H9 (cell line): ENCODE results near the gene RNF157. TPM values are rescaled to one million over a fixed set of nuclear protein-coding genes. Genes with fewer than 3 reads are reported as not detected.
A peak's percentile ranks its signal among the peaks of the same experiment; 100 is the strongest.

Experiments used
- DNase-seq: peaks from one replicate; pipeline ENCODE4 v3.0.0-alpha.2; 2017
- H2AFZ ChIP-seq: one replicate; pipeline ENCODE4 v1.6.1; 2013; ENCODE audit warnings: mild to moderate bottlenecking, low read length, control low read depth, moderate library complexity
- H2AK5ac ChIP-seq: 2 replicates; pipeline ENCODE4 v1.6.1; 2013; ENCODE audit warnings: low read length, control low read depth, mixed read lengths; ENCODE audit not compliant: insufficient read length
- H2BK120ac ChIP-seq: one replicate; pipeline ENCODE4 v1.6.1; 2013; ENCODE audit warnings: low read depth, mild to moderate bottlenecking, low read length, control low read depth, inconsistent platforms; ENCODE audit not compliant: poor library complexity, severe bottlenecking
- H2BK12ac ChIP-seq: 2 replicates; pipeline ENCODE4 v1.6.1; 2013; ENCODE audit warnings: low read length, control low read depth, mixed read lengths, low read depth; ENCODE audit not compliant: insufficient read length
- H2BK15ac ChIP-seq: 2 replicates; pipeline ENCODE4 v1.6.1; 2013; ENCODE audit warnings: low read depth, low read length, control low read depth
- H2BK20ac ChIP-seq: one replicate; pipeline ENCODE4 v1.6.1; 2013; ENCODE audit warnings: low read depth, mild to moderate bottlenecking, low read length, control low read depth, inconsistent platforms; ENCODE audit not compliant: poor library complexity, severe bottlenecking
- H2BK5ac ChIP-seq: 2 replicates; pipeline ENCODE4 v1.6.1; 2013; ENCODE audit warnings: low read length, control low read depth, mixed read lengths; ENCODE audit not compliant: insufficient read length
- H3K14ac ChIP-seq: 2 replicates; pipeline ENCODE4 v1.6.1; 2013; ENCODE audit warnings: low read length, control low read depth; ENCODE audit not compliant: insufficient read depth
- H3K18ac ChIP-seq: 2 replicates; pipeline ENCODE4 v1.6.1; 2013; ENCODE audit warnings: low read depth, mild to moderate bottlenecking, mixed read lengths, low read length, control low read depth; ENCODE audit not compliant: insufficient read length
- H3K23ac ChIP-seq: 2 replicates; pipeline ENCODE4 v1.6.1; 2013; ENCODE audit warnings: low read length, control low read depth, mixed read lengths, low read depth; ENCODE audit not compliant: insufficient read length
- H3K23me2 ChIP-seq: 2 replicates; pipeline ENCODE4 v1.6.1; 2013; ENCODE audit warnings: low read depth, mild to moderate bottlenecking, mixed read lengths, low read length, control low read depth; ENCODE audit not compliant: insufficient read length, poor library complexity, severe bottlenecking
- H3K27ac ChIP-seq: 2 replicates; pipeline ENCODE4 v1.5.1; 2013; ENCODE audit warnings: low read length, control low read depth, mixed read lengths, low read depth; ENCODE audit not compliant: insufficient read length
- H3K27me3 ChIP-seq: 2 replicates; pipeline ENCODE4 v1.6.1; 2013; ENCODE audit warnings: low read length, control low read depth, inconsistent platforms; ENCODE audit not compliant: insufficient read depth
- H3K4ac ChIP-seq: 2 replicates; pipeline ENCODE4 v1.6.1; 2013; ENCODE audit warnings: low read depth, mild to moderate bottlenecking, control low read depth, inconsistent platforms, low read length, moderate library complexity
- H3K4me1 ChIP-seq: 2 replicates; pipeline ENCODE4 v1.6.1; 2013; ENCODE audit warnings: low read length, control low read depth, inconsistent platforms; ENCODE audit not compliant: insufficient read depth
- H3K4me2 ChIP-seq: 2 replicates; pipeline ENCODE4 v1.6.1; 2013; ENCODE audit warnings: low read length, control low read depth, mixed read lengths; ENCODE audit not compliant: insufficient read length, insufficient read depth
- H3K56ac ChIP-seq: 2 replicates; pipeline ENCODE4 v1.6.1; 2013; ENCODE audit warnings: low read depth, mild to moderate bottlenecking, mixed read lengths, low read length, control low read depth; ENCODE audit not compliant: insufficient read length
- H3K79me1 ChIP-seq: 2 replicates; pipeline ENCODE4 v1.6.1; 2013; ENCODE audit warnings: low read depth, mild to moderate bottlenecking, moderate library complexity, low read length, control low read depth, inconsistent platforms; ENCODE audit not compliant: insufficient read depth, poor library complexity, severe bottlenecking
- H3K79me2 ChIP-seq: 2 replicates; pipeline ENCODE4 v1.6.1; 2013; ENCODE audit warnings: low read length, control low read depth, inconsistent platforms; ENCODE audit not compliant: insufficient read depth
- H3K9ac ChIP-seq: 2 replicates; pipeline ENCODE4 v1.6.1; 2013; ENCODE audit warnings: low read length, control low read depth, mixed read lengths; ENCODE audit not compliant: insufficient read length; ENCODE audit errors: extremely low read depth
- H3K9me3 ChIP-seq: one replicate; pipeline ENCODE4 v1.6.1; 2013; ENCODE audit warnings: low read depth, low read length, inconsistent platforms; ENCODE audit not compliant: control insufficient read depth
- H3T11ph ChIP-seq: one replicate; pipeline ENCODE4 v1.6.1; 2013; ENCODE audit warnings: mild to moderate bottlenecking, low read length, control low read depth, inconsistent platforms
- H4K20me1 ChIP-seq: one replicate; pipeline ENCODE4 v1.6.1; 2013; ENCODE audit not compliant: control insufficient read depth, insufficient read length, insufficient read depth
- H4K5ac ChIP-seq: 2 replicates; pipeline ENCODE4 v1.6.1; 2013; ENCODE audit warnings: low read depth, mild to moderate bottlenecking, mixed read lengths, low read length, control low read depth; ENCODE audit not compliant: insufficient read length
- H4K8ac ChIP-seq: replicated peaks from 2 replicates; pipeline ENCODE4 v1.6.1; 2013; ENCODE audit warnings: low read length, control low read depth, mixed read lengths, low read depth; ENCODE audit not compliant: insufficient read length
- H4K91ac ChIP-seq: 2 replicates; pipeline ENCODE4 v1.6.1; 2013; ENCODE audit warnings: low read depth, mild to moderate bottlenecking, moderate library complexity, mixed read lengths, low read length, control low read depth; ENCODE audit not compliant: insufficient read length
- H3K27ac Mint-ChIP-seq, 3 experiments: 2 replicates in 2 of 3; 3 replicates in 1 of 3; pipeline ENCODE4 v1.8.0; 2020 to 2021; ENCODE audit warnings: mixed read lengths in 3 of 3, mild to moderate bottlenecking in 1 of 3, moderate library complexity in 1 of 3
- H3K27me3 Mint-ChIP-seq: 2 replicates; pipeline ENCODE4 v1.8.0; 2021; ENCODE audit warnings: low read depth, mild to moderate bottlenecking, moderate library complexity, mixed read lengths
- H3K36me3 Mint-ChIP-seq, 3 experiments: 2 replicates in 2 of 3; 3 replicates in 1 of 3; pipeline ENCODE4 v1.8.0; 2020 to 2021; ENCODE audit warnings: low read depth in 3 of 3, mixed read lengths in 3 of 3; ENCODE audit not compliant: insufficient read depth in 1 of 3
- H3K4me1 Mint-ChIP-seq, 2 experiments: 2 replicates each; pipeline ENCODE4 v1.8.0; 2020; ENCODE audit warnings: mixed read lengths in 2 of 2
- H3K4me3 Mint-ChIP-seq, 2 experiments: 2 replicates in 1 of 2; 3 replicates in 1 of 2; pipeline ENCODE4 v1.8.0; 2020 to 2021; ENCODE audit warnings: mild to moderate bottlenecking in 2 of 2, mixed read lengths in 2 of 2, moderate library complexity in 1 of 2
- H3K9me3 Mint-ChIP-seq, 2 experiments: 2 replicates in 1 of 2; 3 replicates in 1 of 2; pipeline ENCODE4 v1.8.0; 2020; ENCODE audit warnings: mild to moderate bottlenecking in 2 of 2, mixed read lengths in 2 of 2, moderate library complexity in 1 of 2
- WGBS: extraction: QIAGEN DNeasy Blood & Tissue Kit; methylation state at CpG from one replicate; pipeline ENCODE4 v1.1.7; 2013; ENCODE audit warnings: missing lambda C conversion rate, low lambda C conversion rate, mixed read lengths; ENCODE audit not compliant: insufficient read length; ENCODE audit errors: extremely low coverage; 5-methylcytosine and 5-hydroxymethylcytosine counted together
- total RNA-seq: library from RNA; stranded (reverse); gene quantifications from 2 replicates; pipeline ENCODE4 v1.2.1, GENCODE V29; 2021
- TF ChIP-seq, protein P1 (sequence below): fragments of 200-600 bp; sonication (generic); conservative IDR thresholded peaks from 3 replicates; pipeline ENCODE4 v1.8.0; 2021; ENCODE audit warnings: antibody characterized with exemption, mild to moderate bottlenecking

Gene RNF157
- total RNA-seq, 1 experiment from 2014 or later, result 9.9 TPM

DNA sequence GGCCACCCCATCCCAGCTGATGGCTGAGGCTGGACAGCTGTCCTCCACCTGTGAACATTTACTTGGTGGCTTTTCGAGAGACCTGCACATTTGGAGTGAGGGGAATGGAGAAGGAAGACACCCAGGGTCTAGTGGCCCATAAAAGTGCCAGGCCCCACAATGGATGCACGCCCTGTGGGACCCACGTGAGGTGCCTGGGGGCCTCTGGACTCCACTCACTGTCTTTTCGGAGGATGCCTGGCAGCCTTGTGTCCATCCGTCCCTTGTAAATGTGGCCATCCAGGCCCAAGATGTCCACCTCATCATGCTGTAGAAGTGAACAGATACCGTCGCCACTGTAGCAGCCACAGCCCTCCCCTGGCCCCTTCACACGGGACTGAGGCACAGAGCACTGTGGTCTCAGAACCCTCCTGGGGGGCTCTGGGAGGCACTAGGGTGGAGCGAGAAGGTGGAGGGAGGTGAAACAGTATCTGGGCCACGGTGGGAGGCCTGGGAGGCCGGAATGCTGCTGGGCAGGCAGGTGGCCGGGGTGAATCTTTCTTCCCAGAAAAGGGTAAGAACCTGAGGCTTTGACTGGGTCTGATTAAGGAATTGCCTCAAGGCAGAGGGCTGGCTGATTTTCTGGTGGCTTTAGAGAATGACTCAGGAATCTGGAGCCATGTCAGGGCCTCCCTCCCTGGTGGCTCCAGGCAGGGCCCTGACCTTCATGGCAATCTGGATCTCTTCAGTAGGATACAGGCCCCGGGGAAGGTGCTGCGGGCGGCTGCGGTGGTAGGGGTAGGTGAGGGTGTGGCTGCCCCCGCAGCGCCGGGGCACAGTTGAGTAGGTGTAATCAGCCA lies 36.4 kb upstream of the RNF157 start:
- peak overlapping the region; percentile 81 to 94 (median 92); a peak in 4 of 7 replicates for H3K27ac Mint-ChIP-seq
- H3K4me1 Mint-ChIP-seq, result peaks cover 6 to 21% of the 10 kb centered on the region in 2 experiments
- DNase-seq, result no peak

More for the DNA sequence above, 36.4 kb upstream of the RNF157 start:
- Histone ChIP-seq H4K91ac (no peak overlapping the region), H3K27me3 (no peaks in the 10 kb centered on the region), H2BK5ac (no peak overlapping the region), H4K8ac (no peak overlapping the region), H3K79me1 (no peaks in the 10 kb centered on the region), H3K23ac (no peak overlapping the region), H3K23me2 (no peaks in the 10 kb centered on the region), H3K27ac (no peak overlapping the region), H3K4me2 (no peak overlapping the region), H2BK15ac (no peak overlapping the region), H3K79me2 (no peaks in the 10 kb centered on the region), H3T11ph (no peak overlapping the region), H4K5ac (no peak overlapping the region), H3K9me3 (no peaks in the 10 kb centered on the region), H2BK12ac (no peak overlapping the region), H2AFZ (no peak overlapping the region), H3K4me1 (no peaks in the 10 kb centered on the region; the same call in 1 of the 2 replicates), H3K18ac (no peak overlapping the region), H2AK5ac (no peak overlapping the region), H3K9ac (no peak overlapping the region), H4K20me1 (no peaks in the 10 kb centered on the region), H3K4ac (no peak overlapping the region), H2BK20ac (no peak overlapping the region), H2BK120ac (no peak overlapping the region), H3K56ac (no peak overlapping the region), H3K14ac (no peak overlapping the region)
- H3K9me3 Mint-ChIP-seq, result no peaks in the 10 kb centered on the region
- WGBS, result no CpG with 5 or more reads among the region's 19 CpGs
- TF ChIP-seq, protein P1, sequence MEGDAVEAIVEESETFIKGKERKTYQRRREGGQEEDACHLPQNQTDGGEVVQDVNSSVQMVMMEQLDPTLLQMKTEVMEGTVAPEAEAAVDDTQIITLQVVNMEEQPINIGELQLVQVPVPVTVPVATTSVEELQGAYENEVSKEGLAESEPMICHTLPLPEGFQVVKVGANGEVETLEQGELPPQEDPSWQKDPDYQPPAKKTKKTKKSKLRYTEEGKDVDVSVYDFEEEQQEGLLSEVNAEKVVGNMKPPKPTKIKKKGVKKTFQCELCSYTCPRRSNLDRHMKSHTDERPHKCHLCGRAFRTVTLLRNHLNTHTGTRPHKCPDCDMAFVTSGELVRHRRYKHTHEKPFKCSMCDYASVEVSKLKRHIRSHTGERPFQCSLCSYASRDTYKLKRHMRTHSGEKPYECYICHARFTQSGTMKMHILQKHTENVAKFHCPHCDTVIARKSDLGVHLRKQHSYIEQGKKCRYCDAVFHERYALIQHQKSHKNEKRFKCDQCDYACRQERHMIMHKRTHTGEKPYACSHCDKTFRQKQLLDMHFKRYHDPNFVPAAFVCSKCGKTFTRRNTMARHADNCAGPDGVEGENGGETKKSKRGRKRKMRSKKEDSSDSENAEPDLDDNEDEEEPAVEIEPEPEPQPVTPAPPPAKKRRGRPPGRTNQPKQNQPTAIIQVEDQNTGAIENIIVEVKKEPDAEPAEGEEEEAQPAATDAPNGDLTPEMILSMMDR, result no peak
- H3K4me3 Mint-ChIP-seq, result no peak overlapping the region
- no peaks in the 10 kb centered on the region for H3K36me3 Mint-ChIP-seq
- peaks cover 1% of the 10 kb centered on the region; the same call in 1 of the 2 replicates for H3K27me3 Mint-ChIP-seq
